HG03571 (cell line): ENCODE data around the gene CAPN12.
"Not testable (repeated sequence)": the region's sequence is repeated elsewhere in the genome, so short reads cannot be mapped to it uniquely, and the experiment has no call there.

ENCODE experiments used
- ATAC-seq: cut with Tn5 transposase; IDR thresholded peaks from one replicate; pipeline ENCODE4 v1.9.1; 2021; ENCODE audit not compliant: unreplicated experiment

Gene CAPN12

GRCh38 chr19:38744298-38744681 lies at the start of gene CAPN12:
Gene CAPN12, minus strand, starts transcription at chr19:38744474. Its CDS starts 309 bp downstream, at chr19:38744165.
- no peak for ATAC-seq

GRCh38 chr19:38793671-38794070 lies 49.4 kb upstream of the CAPN12 start:
- ATAC-seq, result no peak

- ATAC-seq, result no peak
Observed at GRCh38 chr19:38793177-38793576, 48.9 kb upstream of the CAPN12 start.

GRCh38 chr19:38792250-38793111 lies 48.2 kb upstream of the CAPN12 start:
- no peak for ATAC-seq

GRCh38 chr19:38791451-38792064 lies 47.3 kb upstream of the CAPN12 start:
- not testable (repeated sequence) for ATAC-seq

GRCh38 chr19:38790507-38791403 lies 46.5 kb upstream of the CAPN12 start:
- not testable (repeated sequence) for ATAC-seq

- no peak for ATAC-seq
Observed at GRCh38 chr19:38788478-38789243, 44.4 kb upstream of the CAPN12 start, which contains the start of gene LGALS7B. Gene LGALS7B, plus strand, starts transcription at chr19:38789200. Its CDS starts 27 bp downstream, at chr19:38789227.

- no peak for ATAC-seq
Observed at GRCh38 chr19:38786572-38787265, 42.4 kb upstream of the CAPN12 start.

- not testable (repeated sequence) for ATAC-seq
Observed at GRCh38 chr19:38786061-38786460, 41.8 kb upstream of the CAPN12 start.

- no peak for ATAC-seq
Observed at GRCh38 chr19:38785187-38785699, 41.0 kb upstream of the CAPN12 start.

- ATAC-seq, result no peak
Observed at GRCh38 chr19:38784224-38784623, 40.0 kb upstream of the CAPN12 start.

- ATAC-seq, result not testable (repeated sequence)
Observed at GRCh38 chr19:38782212-38782611, 37.9 kb upstream of the CAPN12 start.

- ATAC-seq, result no peak
Observed at GRCh38 chr19:38781058-38781457, 36.8 kb upstream of the CAPN12 start.

- no peak for ATAC-seq
Observed at GRCh38 chr19:38780443-38780842, 36.2 kb upstream of the CAPN12 start.

- ATAC-seq, result no peak
Observed at GRCh38 chr19:38778733-38779132, 34.5 kb upstream of the CAPN12 start.

GRCh38 chr19:38774181-38774950 lies 30.1 kb upstream of the CAPN12 start:
- ATAC-seq, result no peak

- ATAC-seq, result no peak
Observed at GRCh38 chr19:38773469-38774177, 29.3 kb upstream of the CAPN12 start, which contains the start of gene LGALS7. Gene LGALS7, minus strand, starts transcription at chr19:38773517. Its CDS starts 25 bp downstream, at chr19:38773492.

- ATAC-seq, result not testable (repeated sequence)
Observed at GRCh38 chr19:38771569-38771968, 27.3 kb upstream of the CAPN12 start.
